Caco-2 (cell line): Measurements from ENCODE around the gene AFAP1L1. TPM values are rescaled to one million over a fixed set of nuclear protein-coding genes. Genes with fewer than 3 reads are reported as not detected.

ENCODE experiments used
- BruUV-seq: library from RNA; stranded (reverse); fragments of 400-500 nt; replicated peaks from 2 replicates; lab custom pipeline; 2021; lab: Mats Ljungman, UMichigan
- CTCF ChIA-PET: fragments of 300-600 bp; sonication (Branson Sonifier 250); formaldehyde crosslinking; loops from one replicate; lab custom pipeline; 2022; ENCODE audit warnings: antibody characterized with exemption; lab: Charles Lee
- POLR2A ChIA-PET: fragments of 300-600 bp; sonication (Branson Sonifier 250); formaldehyde crosslinking; loops from one replicate; lab custom pipeline; 2022; ENCODE audit warnings: antibody characterized with exemption; lab: Charles Lee
- DNase-seq, 2 experiments: peaks; one replicate each; pipeline versions ENCODE4 v3.0.0 to v3.0.0-alpha.2; 2020 to 2022
- H3K27me3 ChIP-seq: replicated peaks from 2 replicates; pipeline ENCODE4 v1.6.0; 2011; ENCODE audit warnings: low read length; ENCODE audit not compliant: control insufficient read depth, insufficient read depth
- H3K36me3 ChIP-seq: 2 replicates; pipeline ENCODE4 v1.5.1; 2011; ENCODE audit warnings: low read length; ENCODE audit not compliant: control insufficient read depth, insufficient read depth
- H3K4me1 ChIP-seq: fragments of 250-450 bp; sonication (Bioruptor Pico); 2 replicates; pipeline ENCODE4 v1.5.1; 2020; ENCODE audit warnings: mild to moderate bottlenecking
- H3K4me3 ChIP-seq: 2 replicates; pipeline ENCODE4 v1.5.1; 2011; ENCODE audit warnings: low read depth, mild to moderate bottlenecking, control low read depth, low read length
- H3K9me3 ChIP-seq: fragments of 250-450 bp; sonication (Bioruptor Pico); 2 replicates; pipeline ENCODE4 v1.5.1; 2020; ENCODE audit warnings: mild to moderate bottlenecking, moderate library complexity
- H3K27ac Mint-ChIP-seq: one replicate; pipeline ENCODE4 v1.8.0; 2022; ENCODE audit warnings: mixed read lengths; ENCODE audit not compliant: unreplicated experiment
- H3K27me3 Mint-ChIP-seq: one replicate; pipeline ENCODE4 v1.8.0; 2022; ENCODE audit warnings: mixed read lengths; ENCODE audit not compliant: insufficient read depth, unreplicated experiment
- H3K36me3 Mint-ChIP-seq: one replicate; pipeline ENCODE4 v1.8.0; 2022; ENCODE audit warnings: mild to moderate bottlenecking, mixed read lengths; ENCODE audit not compliant: insufficient read depth, unreplicated experiment
- H3K4me1 Mint-ChIP-seq: one replicate; pipeline ENCODE4 v1.8.0; 2022; ENCODE audit warnings: low read depth, mixed read lengths; ENCODE audit not compliant: unreplicated experiment
- H3K4me3 Mint-ChIP-seq: one replicate; pipeline ENCODE4 v1.8.0; 2022; ENCODE audit warnings: mild to moderate bottlenecking, moderate library complexity, mixed read lengths; ENCODE audit not compliant: unreplicated experiment
- H3K9me3 Mint-ChIP-seq: one replicate; pipeline ENCODE4 v1.8.0; 2022; ENCODE audit warnings: mixed read lengths; ENCODE audit not compliant: unreplicated experiment
- intact Hi-C: fragments of 100-400 bp; cut with micrococcal nuclease; formaldehyde crosslinking; loops from one replicate; pipeline ENCODE4 v1.10.0; 2022; ENCODE audit not compliant: unreplicated experiment
- total RNA-seq: library from RNA; stranded (reverse); gene quantifications from 2 replicates; pipeline ENCODE4 v1.2.3, GENCODE V29; 2022
- TF ChIP-seq, protein P1 (sequence below), 2 experiments: fragments of 200-600 bp in 1 of 2; IDR thresholded peaks; 1 replicate in 1 of 2; 2 replicates in 1 of 2; pipeline versions ENCODE4 v1.5.1 to v1.8.0; 2011 to 2022; ENCODE audit warnings: antibody characterized with exemption in 1 of 2, control low read depth in 1 of 2, inconsistent platforms in 1 of 2, low read depth in 1 of 2, low read length in 1 of 2, mild to moderate bottlenecking in 1 of 2, moderate library complexity in 1 of 2; ENCODE audit not compliant: insufficient read depth in 1 of 2, severe bottlenecking in 1 of 2, unreplicated experiment in 1 of 2

Gene AFAP1L1
- total RNA-seq, 1 experiment from 2014 or later = 0.45 TPM

DNA sequence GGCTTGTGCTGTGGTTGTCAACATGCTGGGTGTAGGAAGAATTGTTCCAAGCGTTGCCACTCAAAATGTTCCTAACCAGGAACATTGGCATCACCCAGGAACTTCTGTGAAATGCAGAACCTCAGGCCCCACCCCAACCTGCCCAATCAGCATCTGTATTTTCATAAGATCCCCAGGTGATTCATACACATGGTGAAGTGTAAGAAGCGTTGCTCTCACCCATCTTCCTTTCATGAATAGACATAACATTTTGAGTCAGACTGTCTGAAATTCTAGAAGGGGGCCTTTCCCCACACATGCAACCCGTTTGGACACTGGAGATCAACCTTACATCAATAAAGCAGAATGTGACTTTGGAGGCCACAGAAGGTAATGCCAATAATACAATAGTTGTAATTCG lies 9.3 kb upstream of the AFAP1L1 start:
- Mint-ChIP-seq H3K36me3 (no peaks in the 10 kb centered on the region), H3K27ac (no peak overlapping the region), H3K4me3 (no peak overlapping the region), H3K4me1 (no peaks in the 10 kb centered on the region), H3K27me3 (peaks cover 22% of the 10 kb centered on the region), H3K9me3 (no peaks in the 10 kb centered on the region)
- H3K36me3 ChIP-seq = no peaks in the 10 kb centered on the region
- H3K4me3 ChIP-seq = no peak overlapping the region
- CTCF ChIA-PET = interaction anchor here (1.5 kb wide), 1 partner anchor 137 kb away, joined by 3 read pairs; no protein-coding TSS in a partner anchor
- peaks cover 2% of the 10 kb centered on the region; the same call in 1 of the 2 replicates for H3K27me3 ChIP-seq
- H3K4me1 ChIP-seq = no peaks in the 10 kb centered on the region
- no TSS peak for BruUV-seq
- POLR2A ChIA-PET = no interaction called here
- no peak for DNase-seq
- TF ChIP-seq, protein P1, sequence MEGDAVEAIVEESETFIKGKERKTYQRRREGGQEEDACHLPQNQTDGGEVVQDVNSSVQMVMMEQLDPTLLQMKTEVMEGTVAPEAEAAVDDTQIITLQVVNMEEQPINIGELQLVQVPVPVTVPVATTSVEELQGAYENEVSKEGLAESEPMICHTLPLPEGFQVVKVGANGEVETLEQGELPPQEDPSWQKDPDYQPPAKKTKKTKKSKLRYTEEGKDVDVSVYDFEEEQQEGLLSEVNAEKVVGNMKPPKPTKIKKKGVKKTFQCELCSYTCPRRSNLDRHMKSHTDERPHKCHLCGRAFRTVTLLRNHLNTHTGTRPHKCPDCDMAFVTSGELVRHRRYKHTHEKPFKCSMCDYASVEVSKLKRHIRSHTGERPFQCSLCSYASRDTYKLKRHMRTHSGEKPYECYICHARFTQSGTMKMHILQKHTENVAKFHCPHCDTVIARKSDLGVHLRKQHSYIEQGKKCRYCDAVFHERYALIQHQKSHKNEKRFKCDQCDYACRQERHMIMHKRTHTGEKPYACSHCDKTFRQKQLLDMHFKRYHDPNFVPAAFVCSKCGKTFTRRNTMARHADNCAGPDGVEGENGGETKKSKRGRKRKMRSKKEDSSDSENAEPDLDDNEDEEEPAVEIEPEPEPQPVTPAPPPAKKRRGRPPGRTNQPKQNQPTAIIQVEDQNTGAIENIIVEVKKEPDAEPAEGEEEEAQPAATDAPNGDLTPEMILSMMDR (IDR thresholded peaks at IDR 0.05; ENCODE audit: insufficient read depth in 1 of 2, low read depth in 1 of 2, low read length in 1 of 2, severe bottlenecking in 1 of 2, unreplicated experiment in 1 of 2) = no peak
- H3K9me3 ChIP-seq = no peaks in the 10 kb centered on the region
- intact Hi-C loops = no loop called here

DNA sequence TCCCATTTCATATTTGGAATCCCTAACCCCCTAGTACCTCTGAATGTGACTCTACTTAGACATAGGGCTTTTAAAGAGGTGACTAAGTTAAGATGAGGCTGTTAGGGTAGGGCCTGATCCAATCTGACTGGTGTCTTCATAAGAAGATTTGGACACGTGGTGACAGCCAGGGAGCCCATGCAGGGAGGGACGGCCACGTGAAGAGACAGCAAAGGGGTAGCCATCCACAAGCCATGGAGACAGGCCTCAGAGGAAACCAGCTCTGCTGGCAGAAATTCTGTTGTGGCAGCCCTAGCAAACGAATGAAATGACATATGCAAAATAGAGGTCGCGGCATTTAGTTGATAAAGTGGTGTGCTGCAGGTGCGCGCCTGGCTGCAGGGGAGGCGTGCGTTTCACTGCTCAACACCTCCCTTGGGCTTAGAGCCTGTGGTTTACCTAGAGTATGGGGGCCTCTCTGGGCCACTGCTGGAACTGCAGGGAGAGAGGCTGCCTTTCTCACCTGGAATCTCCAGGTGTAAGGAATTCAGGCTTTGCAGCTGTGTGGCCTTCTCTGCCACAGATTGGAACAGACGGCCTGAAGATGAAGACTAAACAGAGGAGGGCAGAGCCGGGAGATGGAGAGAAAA lies 7.1 kb upstream of the AFAP1L1 start:
- no peak overlapping the region for H3K4me3 ChIP-seq
- Mint-ChIP-seq H3K9me3 (no peaks in the 10 kb centered on the region), H3K36me3 (no peaks in the 10 kb centered on the region), H3K27ac (no peak overlapping the region), H3K27me3 (peaks cover 14% of the 10 kb centered on the region), H3K4me3 (no peak overlapping the region), H3K4me1 (no peaks in the 10 kb centered on the region)
- peak; percentile 71 to 74 for DNase-seq
- H3K27me3 ChIP-seq = peaks cover 2% of the 10 kb centered on the region; the same call in 1 of the 2 replicates
- peaks cover 8% of the 10 kb centered on the region for H3K9me3 ChIP-seq
- H3K4me1 ChIP-seq = no peaks in the 10 kb centered on the region
- no peaks in the 10 kb centered on the region for H3K36me3 ChIP-seq
- TF ChIP-seq, protein P1 (IDR thresholded peaks at IDR 0.05; ENCODE audit: insufficient read depth in 1 of 2, low read depth in 1 of 2, low read length in 1 of 2, severe bottlenecking in 1 of 2, unreplicated experiment in 1 of 2) = peak; percentile 65 to 89
- ChIA-PET POLR2A (no interaction called here), CTCF (interaction anchor here (0.6 to 1.5 kb wide), 8 partner anchors 72 to 1478 kb away, joined by 3 to 8 read pairs (median 3); partner anchors contain the start of gene ABLIM3)
- intact Hi-C loops = loop anchor here (1.0 kb wide), 1 partner anchor 123 kb away; the partner anchor contains the start of gene ABLIM3
- BruUV-seq = no TSS peak

DNA sequence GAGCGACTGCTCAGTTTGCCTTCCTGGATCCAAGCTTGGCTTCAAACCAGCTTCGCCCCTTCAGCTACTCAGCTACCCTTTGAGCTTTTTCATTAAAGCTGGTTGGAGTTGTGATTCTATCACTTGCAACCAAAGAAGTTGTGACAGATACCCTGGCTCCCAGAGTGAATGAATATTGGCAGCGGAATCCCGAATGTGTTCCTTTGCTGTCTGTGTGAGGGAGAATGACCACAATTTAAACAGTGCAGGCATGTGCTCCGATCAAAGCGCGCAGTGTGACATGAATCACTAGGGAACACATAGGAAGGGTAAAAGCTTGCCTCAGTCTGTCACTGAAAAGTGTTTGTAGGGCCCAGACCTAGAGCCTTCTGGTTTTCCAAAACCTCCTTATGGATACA lies 6.6 kb upstream of the AFAP1L1 start:
- no peaks in the 10 kb centered on the region for H3K36me3 Mint-ChIP-seq
- POLR2A ChIA-PET = no interaction called here
- peaks cover 9% of the 10 kb centered on the region for H3K27me3 Mint-ChIP-seq
- H3K36me3 ChIP-seq = no peaks in the 10 kb centered on the region
- BruUV-seq = no TSS peak
- TF ChIP-seq, protein P1 (IDR thresholded peaks at IDR 0.05; ENCODE audit: insufficient read depth in 1 of 2, low read depth in 1 of 2, low read length in 1 of 2, severe bottlenecking in 1 of 2, unreplicated experiment in 1 of 2) = no peak
- H3K4me1 ChIP-seq = no peaks in the 10 kb centered on the region
- CTCF ChIA-PET = interaction anchor here (0.6 to 1.5 kb wide), 10 partner anchors 73 to 1479 kb away, joined by 3 to 8 read pairs (median 3); partner anchors contain the start of gene ABLIM3
- no peak for DNase-seq
- no peaks in the 10 kb centered on the region for H3K4me1 Mint-ChIP-seq
- H3K4me3 ChIP-seq = no peak overlapping the region
- H3K27me3 ChIP-seq = peaks cover 2% of the 10 kb centered on the region; the same call in 1 of the 2 replicates
- no peaks in the 10 kb centered on the region for H3K9me3 Mint-ChIP-seq
- intact Hi-C loops = no loop called here
- H3K9me3 ChIP-seq = peaks cover 8% of the 10 kb centered on the region
- H3K27ac Mint-ChIP-seq = no peak overlapping the region
- no peak overlapping the region for H3K4me3 Mint-ChIP-seq
